AG10803 (cell line): ENCODE results near the gene ZNF550.

Experiments used
- DNase-seq: peaks from one replicate; pipeline ENCODE4 v3.0.0; 2010; ENCODE audit warnings: low read depth
- H3K4me3 ChIP-seq: 2 replicates; pipeline ENCODE4 v1.5.1; 2011; ENCODE audit warnings: mild to moderate bottlenecking, low read length, control low read depth
- CTCF ChIP-seq: conservative IDR thresholded peaks from 2 replicates; pipeline ENCODE4 v1.5.1; 2011; ENCODE audit warnings: mild to moderate bottlenecking, low read length, control low read depth, inconsistent platforms

The ZNF550 gene

GRCh38 chr19:57583104-57583520, 23.4 kb upstream of the ZNF550 start:
- DNase-seq, result no peak
- no peak overlapping the region; the same call in 1 of the 2 replicates for H3K4me3 ChIP-seq

GRCh38 chr19:57578487-57579205, 19.0 kb upstream of the ZNF550 start, which contains the start of gene ZNF416:
ZNF416 (minus strand) TSS chr19:57578911; CDS start chr19:57578704, 207 bp downstream.
- peak within 1 kb of the TSS; percentile 90 for H3K4me3 ChIP-seq
- peak; percentile 29 for TF ChIP-seq CTCF
- DNase-seq, result peak; percentile 98

More at GRCh38 chr19:57583104-57583520, 23.4 kb upstream of the ZNF550 start:
- TF ChIP-seq CTCF, result no peak

- H3K4me3 ChIP-seq, result no peak overlapping the region
- DNase-seq, result no peak
- TF ChIP-seq CTCF, result no peak
Measured at GRCh38 chr19:57576661-57577060, 17.0 kb upstream of the ZNF550 start.

GRCh38 chr19:57572415-57572947, 12.8 kb upstream of the ZNF550 start:
- TF ChIP-seq CTCF, result no peak
- H3K4me3 ChIP-seq, result no peak overlapping the region
- no peak for DNase-seq

- H3K4me3 ChIP-seq, result no peak overlapping the region
- TF ChIP-seq CTCF, result no peak
- no peak for DNase-seq
Measured at GRCh38 chr19:57570707-57571106, 11.0 kb upstream of the ZNF550 start.

- no peak for TF ChIP-seq CTCF
Measured at GRCh38 chr19:57566396-57567265, 7.0 kb upstream of the ZNF550 start.

More at GRCh38 chr19:57566396-57567265, 7.0 kb upstream of the ZNF550 start:
- DNase-seq, result peak; percentile 27
- H3K4me3 ChIP-seq, result no peak overlapping the region
